Astrocyte of the spinal cord (primary cell): ENCODE results near the gene PHLPP1.

ENCODE experiments used
- DNase-seq: peaks from one replicate; pipeline ENCODE4 v3.0.0; 2011; ENCODE audit warnings: low read depth, low spot score
- H3K4me3 ChIP-seq: 2 replicates; pipeline ENCODE4 v1.5.1; 2011; ENCODE audit warnings: low read depth, mild to moderate bottlenecking, low read length, moderate library complexity
- CTCF ChIP-seq: IDR thresholded peaks from 2 replicates; pipeline ENCODE4 v1.5.1; 2012; ENCODE audit warnings: low read depth, mild to moderate bottlenecking, low read length, inconsistent platforms
- in situ Hi-C: cut with HindIII; loops from 2 replicates; pipeline ENCODE4 v1.10.0; 2017; ENCODE audit warnings: low sequenced_read_pairs

Gene PHLPP1

GRCh38 chr18:63017977-63018376 lies 302.6 kb downstream of the PHLPP1 start:
- in situ Hi-C loops = no loop called here
- no peak for DNase-seq
- no peak overlapping the region for H3K4me3 ChIP-seq
- no peak for TF ChIP-seq CTCF

- TF ChIP-seq CTCF = peak; percentile 52
- in situ Hi-C loops = no loop called here
- no peak overlapping the region for H3K4me3 ChIP-seq
- no peak for DNase-seq
Measured at GRCh38 chr18:63022429-63023022, 307.2 kb downstream of the PHLPP1 start.

GRCh38 chr18:63025251-63026090 lies 310.1 kb downstream of the PHLPP1 start:
- no peak overlapping the region for H3K4me3 ChIP-seq
- no peak for DNase-seq
- in situ Hi-C loops = no loop called here
- TF ChIP-seq CTCF = peak; percentile 35

GRCh38 chr18:63028380-63028779 lies 313.0 kb downstream of the PHLPP1 start:
- TF ChIP-seq CTCF = no peak
- H3K4me3 ChIP-seq = no peak overlapping the region
- in situ Hi-C loops = no loop called here
- DNase-seq = no peak
